Mesendoderm (in vitro differentiated cells): Measurements from ENCODE around the gene C1GALT1.

Source experiments
- DNase-seq: peaks from one replicate; pipeline ENCODE4 v3.0.0; 2013
- H2AK5ac ChIP-seq: 2 replicates; pipeline ENCODE4 v1.6.1; 2013; ENCODE audit warnings: low read length, inconsistent platforms
- H2BK120ac ChIP-seq: 2 replicates; pipeline ENCODE4 v1.6.1; 2013; ENCODE audit warnings: low read depth, mild to moderate bottlenecking, low read length, moderate library complexity, mixed read lengths
- H2BK15ac ChIP-seq: replicated peaks from 2 replicates; pipeline ENCODE4 v1.6.1; 2013; ENCODE audit warnings: low read depth, mild to moderate bottlenecking, moderate library complexity
- H2BK5ac ChIP-seq: 2 replicates; pipeline ENCODE4 v1.6.1; 2013; ENCODE audit warnings: low read length, inconsistent platforms
- H3K18ac ChIP-seq: 2 replicates; pipeline ENCODE4 v1.6.1; 2013; ENCODE audit warnings: mild to moderate bottlenecking, low read length, mixed read lengths
- H3K23ac ChIP-seq: one replicate; pipeline ENCODE4 v1.6.1; 2013; ENCODE audit warnings: low read length
- H3K27ac ChIP-seq: 2 replicates; pipeline ENCODE4 v1.5.1; 2013; ENCODE audit warnings: low read depth, mild to moderate bottlenecking, inconsistent platforms, low read length, moderate library complexity
- H3K27me3 ChIP-seq: 2 replicates; pipeline ENCODE4 v1.6.1; 2013; ENCODE audit warnings: low read length, control low read depth, mild to moderate bottlenecking, inconsistent platforms; ENCODE audit not compliant: insufficient read depth, poor library complexity
- H3K36me3 ChIP-seq: 2 replicates; pipeline ENCODE4 v1.6.1; 2013; ENCODE audit warnings: low read length, inconsistent platforms; ENCODE audit not compliant: control insufficient read depth, insufficient read depth
- H3K4ac ChIP-seq: one replicate; pipeline ENCODE4 v1.6.1; 2013; ENCODE audit warnings: low read depth, mild to moderate bottlenecking, low read length, moderate library complexity
- H3K4me1 ChIP-seq: 2 replicates; pipeline ENCODE4 v1.6.1; 2013; ENCODE audit warnings: low read depth, low read length, inconsistent platforms; ENCODE audit not compliant: control insufficient read depth
- H3K4me2 ChIP-seq: 2 replicates; pipeline ENCODE4 v1.6.1; 2013; ENCODE audit warnings: low read length
- H3K4me3 ChIP-seq: 2 replicates; pipeline ENCODE4 v1.5.1; 2013; ENCODE audit warnings: mild to moderate bottlenecking, low read length
- H3K56ac ChIP-seq: one replicate; pipeline ENCODE4 v1.6.1; 2013; ENCODE audit warnings: low read length
- H3K79me1 ChIP-seq: 2 replicates; pipeline ENCODE4 v1.6.1; 2013; ENCODE audit warnings: low read length, inconsistent platforms
- H3K79me2 ChIP-seq: 2 replicates; pipeline ENCODE4 v1.6.1; 2013; ENCODE audit warnings: mild to moderate bottlenecking, low read length; ENCODE audit not compliant: control insufficient read depth, insufficient read depth
- H3K9ac ChIP-seq: 2 replicates; pipeline ENCODE4 v1.6.1; 2013; ENCODE audit warnings: low read length, inconsistent platforms
- H4K5ac ChIP-seq: one replicate; pipeline ENCODE4 v1.6.1; 2013; ENCODE audit warnings: low read length
- H4K8ac ChIP-seq: one replicate; pipeline ENCODE4 v1.6.1; 2013; ENCODE audit warnings: low read depth, mild to moderate bottlenecking, control low read depth, low read length, moderate library complexity
- WGBS: extraction: QIAGEN DNeasy Blood & Tissue Kit; methylation state at CpG from one replicate; pipeline ENCODE4 v1.1.7; 2013; ENCODE audit warnings: low lambda C conversion rate, missing lambda C conversion rate; ENCODE audit not compliant: insufficient coverage; ENCODE audit errors: extremely low coverage; 5-methylcytosine and 5-hydroxymethylcytosine counted together

C1GALT1 gene

DNA sequence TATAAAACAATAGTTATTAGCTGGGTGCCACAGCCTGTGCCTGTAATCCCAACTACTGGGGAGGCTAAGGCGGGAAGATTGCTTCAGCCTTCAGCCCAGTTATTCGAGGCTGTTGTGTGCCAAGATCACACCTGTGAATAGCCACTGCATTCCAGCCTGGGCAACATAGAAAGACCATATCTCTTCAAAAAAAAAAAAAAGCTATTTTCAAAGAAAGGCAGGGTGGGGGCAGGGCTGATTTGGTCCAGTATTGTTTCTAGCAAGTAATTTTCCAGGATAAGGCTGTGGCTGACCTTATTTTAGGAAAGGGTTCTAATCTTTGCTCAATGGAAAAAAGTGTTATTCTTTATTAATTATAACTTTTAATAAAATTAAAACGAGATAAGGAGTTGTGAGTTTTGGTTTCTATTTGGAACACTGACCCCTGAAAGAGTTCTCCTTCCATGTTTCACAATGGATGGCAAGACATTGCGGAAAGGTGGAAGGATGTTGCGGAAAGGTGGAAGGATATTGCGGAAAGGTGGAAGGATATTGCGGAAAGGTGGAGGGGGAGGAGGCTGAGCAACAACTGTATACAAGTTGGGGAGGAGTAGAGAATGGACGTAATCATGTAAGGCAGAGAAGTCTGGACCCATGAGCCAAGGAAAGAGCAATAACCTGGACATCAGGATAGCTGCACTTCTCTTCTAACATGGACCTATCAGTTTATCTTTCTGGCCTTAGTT is 1.5 kb upstream of the C1GALT1 start:
- no peak overlapping the region for H3K27ac ChIP-seq
- H2BK15ac ChIP-seq = no peak overlapping the region
- H3K79me2 ChIP-seq = peaks cover 21% of the 10 kb centered on the region
- WGBS = 100% methylated on average over 1 of the region's 8 CpGs
- no peak for DNase-seq
- no peak overlapping the region for H3K4me2 ChIP-seq
- peak overlapping the region; percentile 22 for H2BK5ac ChIP-seq
- H3K4ac ChIP-seq = no peak overlapping the region
- no peak overlapping the region for H2BK120ac ChIP-seq
- no peak overlapping the region for H3K18ac ChIP-seq
- no peak overlapping the region for H3K9ac ChIP-seq
- H3K36me3 ChIP-seq = no peaks in the 10 kb centered on the region
- H2AK5ac ChIP-seq = no peak overlapping the region
- H4K5ac ChIP-seq = no peak overlapping the region
- no peaks in the 10 kb centered on the region for H3K27me3 ChIP-seq
- no peak overlapping the region for H3K4me3 ChIP-seq
- H3K4me1 ChIP-seq = no peaks in the 10 kb centered on the region
- no peak overlapping the region for H3K23ac ChIP-seq
- H3K56ac ChIP-seq = peak overlapping the region; percentile 57
- H4K8ac ChIP-seq = no peak overlapping the region
- H3K79me1 ChIP-seq = no peaks in the 10 kb centered on the region

DNA sequence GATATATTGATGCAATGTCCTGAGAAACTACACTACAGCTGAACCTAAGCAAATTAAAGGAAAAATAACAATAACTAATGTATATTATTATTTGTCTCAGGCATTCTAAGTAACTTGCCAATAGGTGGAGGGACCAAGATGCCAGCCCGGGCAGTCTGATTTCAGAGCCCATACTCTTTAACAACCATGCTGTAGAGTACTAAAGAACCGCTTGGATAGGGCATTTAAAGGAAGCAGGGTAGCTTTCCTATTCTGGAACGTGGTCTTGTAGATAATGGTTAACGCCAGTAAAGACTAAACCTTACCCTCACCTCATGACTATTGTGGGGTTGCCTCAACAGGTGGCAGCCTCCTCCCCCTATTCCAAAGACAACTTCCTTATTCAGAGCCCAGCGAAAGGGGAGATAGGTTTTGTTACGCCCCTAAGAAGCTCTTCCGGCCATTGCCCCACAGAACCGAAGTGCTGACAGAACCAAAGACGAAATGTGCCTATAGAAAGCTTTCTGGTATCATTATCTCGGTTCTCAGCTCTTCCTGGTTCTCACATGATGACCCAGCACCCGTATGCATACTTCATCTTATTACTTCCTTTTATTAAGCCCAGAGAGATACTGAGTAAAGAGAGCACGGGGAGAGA is 707 bp upstream of the C1GALT1 start:
- peak; percentile 74 for DNase-seq
- peak overlapping the region; percentile 63 for H3K4me2 ChIP-seq
- WGBS = no CpG with 5 or more reads among the region's 12 CpGs
- peak overlapping the region; percentile 83 for H3K27ac ChIP-seq
- H2AK5ac ChIP-seq = no peak overlapping the region
- peaks cover 4% of the 10 kb centered on the region for H3K4me1 ChIP-seq
- no peak overlapping the region for H2BK15ac ChIP-seq
- H4K5ac ChIP-seq = no peak overlapping the region
- peaks cover 28% of the 10 kb centered on the region for H3K79me2 ChIP-seq
- no peaks in the 10 kb centered on the region for H3K36me3 ChIP-seq
- no peak overlapping the region for H4K8ac ChIP-seq
- H3K27me3 ChIP-seq = no peaks in the 10 kb centered on the region
- no peak overlapping the region for H3K23ac ChIP-seq
- no peaks in the 10 kb centered on the region for H3K79me1 ChIP-seq
- H3K4ac ChIP-seq = peak overlapping the region; percentile 83
- peak overlapping the region; percentile 50 for H3K4me3 ChIP-seq
- peak overlapping the region; percentile 86 for H3K56ac ChIP-seq
- peak overlapping the region; percentile 79 for H3K9ac ChIP-seq
- H2BK5ac ChIP-seq = peak overlapping the region; percentile 55
- H3K18ac ChIP-seq = peak overlapping the region; percentile 90
- no peak overlapping the region for H2BK120ac ChIP-seq

DNA sequence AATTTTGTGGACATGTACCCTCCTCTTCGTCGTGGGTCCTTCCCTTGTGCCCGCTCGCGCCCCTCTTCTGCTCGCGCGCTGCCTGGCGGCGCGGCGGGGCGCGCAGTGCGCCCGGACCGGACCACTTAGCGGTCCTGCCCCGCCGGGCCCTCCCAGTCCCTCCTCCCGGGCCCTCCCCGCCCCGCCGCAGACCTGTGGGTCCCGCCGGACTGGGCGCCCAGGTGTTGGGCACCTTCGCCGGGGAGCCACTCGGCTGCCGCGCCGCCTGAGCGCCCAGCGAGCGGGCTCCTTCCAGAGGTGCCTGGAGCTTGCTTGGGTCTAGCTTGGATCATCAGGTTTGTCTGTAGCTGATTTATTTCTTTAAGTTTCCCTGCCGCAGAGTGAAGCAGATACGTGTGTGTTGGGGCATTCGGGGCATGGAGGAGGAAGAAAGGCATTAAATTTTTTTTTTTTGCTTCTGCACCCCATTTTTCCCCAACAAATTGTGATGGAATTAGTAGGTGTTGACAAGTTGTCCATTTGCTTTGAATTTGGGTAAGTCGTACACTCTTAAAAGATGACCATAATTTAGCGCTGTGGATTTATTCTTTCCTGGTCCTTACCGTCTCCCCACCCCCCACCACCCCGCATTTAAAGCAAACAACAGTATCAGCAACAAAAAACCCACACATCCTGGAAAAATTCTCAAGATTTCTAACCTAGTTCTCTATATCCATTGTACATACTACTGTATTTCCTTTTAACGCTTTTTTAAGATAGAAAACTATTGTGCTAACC is 905 bp downstream of the C1GALT1 start:
- no peak overlapping the region for H3K23ac ChIP-seq
- peak overlapping the region; percentile 30 for H3K4me2 ChIP-seq
- H3K4ac ChIP-seq = peak overlapping the region; percentile 44
- peak overlapping the region; percentile 87 for H3K9ac ChIP-seq
- H2AK5ac ChIP-seq = no peak overlapping the region
- no peaks in the 10 kb centered on the region for H3K36me3 ChIP-seq
- H3K18ac ChIP-seq = peak overlapping the region; percentile 98
- peaks cover 4% of the 10 kb centered on the region for H3K79me1 ChIP-seq
- peak overlapping the region; percentile 93 for H4K8ac ChIP-seq
- peak overlapping the region; percentile 96 for H3K27ac ChIP-seq
- peak overlapping the region; percentile 90 for H3K56ac ChIP-seq
- H3K79me2 ChIP-seq = peaks cover 41% of the 10 kb centered on the region
- H2BK15ac ChIP-seq = peak overlapping the region; percentile 59
- WGBS = no CpG with 5 or more reads among the region's 44 CpGs
- H2BK120ac ChIP-seq = peak overlapping the region; percentile 29
- DNase-seq = peak; percentile 56
- H3K4me3 ChIP-seq = peak overlapping the region; percentile 83
- H3K27me3 ChIP-seq = no peaks in the 10 kb centered on the region
- H2BK5ac ChIP-seq = peak overlapping the region; percentile 4
- peaks cover 12% of the 10 kb centered on the region for H3K4me1 ChIP-seq
- no peak overlapping the region for H4K5ac ChIP-seq

DNA sequence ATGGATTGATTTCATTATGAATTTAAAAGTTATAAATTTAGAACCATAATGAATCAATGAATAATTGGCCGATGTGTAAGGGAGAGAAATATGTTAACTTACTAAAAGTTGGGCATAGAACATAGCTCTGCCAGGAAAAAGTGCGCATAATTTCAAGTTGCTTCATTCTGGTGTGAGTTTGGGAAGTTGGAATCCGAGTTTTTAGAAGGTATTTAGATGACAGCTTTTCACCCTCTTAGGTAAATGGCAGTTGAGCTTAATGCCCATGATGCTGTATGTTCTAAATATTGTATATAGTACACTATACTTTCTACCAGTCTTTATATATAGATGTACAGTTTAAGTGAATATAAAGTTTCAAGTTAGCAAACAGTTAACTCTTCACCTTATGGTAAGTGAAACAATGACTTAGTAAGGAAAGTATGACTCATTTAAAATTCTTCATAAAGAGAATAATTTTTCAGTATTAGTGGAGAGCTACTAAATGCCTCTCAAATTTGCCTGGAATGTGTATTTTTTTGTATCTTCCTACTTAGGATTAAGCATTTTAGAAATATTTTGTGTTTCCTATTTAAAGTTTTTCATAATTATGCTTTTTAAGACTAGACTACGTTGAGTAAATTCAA is 1.6 kb downstream of the C1GALT1 start:
- no peak overlapping the region for H2BK5ac ChIP-seq
- peak overlapping the region; percentile 73 for H3K56ac ChIP-seq
- H3K79me1 ChIP-seq = peaks cover 4% of the 10 kb centered on the region
- peak overlapping the region; percentile 73 for H3K9ac ChIP-seq
- no peak overlapping the region for H3K23ac ChIP-seq
- H2BK120ac ChIP-seq = no peak overlapping the region
- no peak overlapping the region for H3K18ac ChIP-seq
- no CpG with 5 or more reads among the region's 4 CpGs for WGBS
- no peak for DNase-seq
- H3K79me2 ChIP-seq = peaks cover 43% of the 10 kb centered on the region
- no peak overlapping the region for H2BK15ac ChIP-seq
- H3K4me3 ChIP-seq = peak overlapping the region; percentile 47
- no peaks in the 10 kb centered on the region for H3K27me3 ChIP-seq
- peak overlapping the region; percentile 52 for H3K4me2 ChIP-seq
- H3K4me1 ChIP-seq = peaks cover 12% of the 10 kb centered on the region
- H3K27ac ChIP-seq = no peak overlapping the region
- no peak overlapping the region for H4K5ac ChIP-seq
- H3K36me3 ChIP-seq = no peaks in the 10 kb centered on the region
- H2AK5ac ChIP-seq = no peak overlapping the region
- no peak overlapping the region for H3K4ac ChIP-seq
- H4K8ac ChIP-seq = no peak overlapping the region

DNA sequence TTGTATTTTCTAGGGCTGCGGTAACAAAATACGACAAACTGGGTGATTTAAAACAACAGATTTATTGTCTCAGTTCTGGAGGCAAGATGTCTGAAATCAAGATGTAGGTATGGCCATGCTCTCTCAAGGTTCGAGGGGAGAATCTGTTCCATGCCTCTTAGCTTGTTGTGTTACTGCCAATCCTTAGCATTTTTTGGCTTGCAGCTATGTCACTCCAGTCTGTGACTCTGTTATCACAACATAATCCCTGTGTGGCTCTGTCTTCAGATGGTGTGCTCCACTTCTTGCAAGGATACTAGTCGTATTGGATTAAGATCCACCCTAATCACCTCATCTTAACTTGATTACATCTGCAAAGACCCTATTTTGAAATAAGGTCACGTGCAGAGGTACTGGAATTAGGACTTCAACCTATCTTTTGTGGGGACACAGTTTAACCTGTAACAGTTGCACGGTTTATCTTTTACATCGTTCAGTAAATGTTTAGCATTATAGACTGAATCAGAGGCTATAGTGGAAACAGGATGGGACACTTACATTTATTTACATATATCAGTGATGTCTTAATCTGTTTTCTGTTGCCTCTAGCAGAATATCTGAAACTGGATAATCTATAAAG is 3.1 kb downstream of the C1GALT1 start:
- no peak overlapping the region for H3K27ac ChIP-seq
- H3K4me2 ChIP-seq = no peak overlapping the region
- no peaks in the 10 kb centered on the region for H3K36me3 ChIP-seq
- no peak overlapping the region for H3K9ac ChIP-seq
- H3K4ac ChIP-seq = no peak overlapping the region
- H4K5ac ChIP-seq = no peak overlapping the region
- H3K56ac ChIP-seq = no peak overlapping the region
- DNase-seq = no peak
- H3K79me1 ChIP-seq = peaks cover 4% of the 10 kb centered on the region
- H2AK5ac ChIP-seq = no peak overlapping the region
- no peak overlapping the region for H3K18ac ChIP-seq
- no peak overlapping the region for H2BK120ac ChIP-seq
- H3K4me3 ChIP-seq = no peak overlapping the region
- H3K4me1 ChIP-seq = peaks cover 15% of the 10 kb centered on the region
- peaks cover 48% of the 10 kb centered on the region for H3K79me2 ChIP-seq
- no peaks in the 10 kb centered on the region for H3K27me3 ChIP-seq
- H2BK5ac ChIP-seq = no peak overlapping the region
- H2BK15ac ChIP-seq = no peak overlapping the region
- WGBS = no CpG with 5 or more reads among the region's 7 CpGs
- H3K23ac ChIP-seq = no peak overlapping the region
- no peak overlapping the region for H4K8ac ChIP-seq
